ENCODE results near the gene AATF. TPM values are rescaled to one million over a fixed set of nuclear protein-coding genes. Genes with fewer than 3 reads are reported as not detected.

Gene AATF
- total RNA-seq, 1 experiment from 2014 or later, result 54.7 TPM

- in situ Hi-C loops (cut with HindIII; ENCODE audit: low sequenced_read_pairs), result loop anchor here (25.0 kb wide), 1 partner anchor 102 kb away; no protein-coding TSS in a partner anchor
- DNase-seq (ENCODE audit: low spot score), result peak; percentile 69
Measured at GRCh38 chr17:36939052-36939801, 9.5 kb upstream of the AATF start.

- in situ Hi-C loops (cut with HindIII; ENCODE audit: low sequenced_read_pairs), result loop anchor here (25.0 kb wide), 1 partner anchor 103 kb away; no protein-coding TSS in a partner anchor
- DNase-seq (ENCODE audit: low spot score), result peak; percentile 51
Measured at GRCh38 chr17:36939802-36940312, 8.9 kb upstream of the AATF start.

- in situ Hi-C loops (cut with HindIII; ENCODE audit: low sequenced_read_pairs), result loop anchor here (25.0 kb wide), 1 partner anchor 103 kb away; no protein-coding TSS in a partner anchor
- DNase-seq (ENCODE audit: low spot score), result peak; percentile 48
Measured at GRCh38 chr17:36940313-36941264, 8.2 kb upstream of the AATF start.

GRCh38 chr17:36941265-36942010 lies 7.3 kb upstream of the AATF start:
- peak; percentile 56 for DNase-seq (ENCODE audit: low spot score)
- in situ Hi-C loops (cut with HindIII; ENCODE audit: low sequenced_read_pairs), result loop anchor here (25.0 kb wide), 1 partner anchor 104 kb away; no protein-coding TSS in a partner anchor

GRCh38 chr17:36942019-36942599 lies 6.6 kb upstream of the AATF start:
- no peak for DNase-seq (ENCODE audit: low spot score)
- in situ Hi-C loops (cut with HindIII; ENCODE audit: low sequenced_read_pairs), result loop anchor here (25.0 kb wide), 1 partner anchor 105 kb away; no protein-coding TSS in a partner anchor

- DNase-seq (ENCODE audit: low spot score), result peak; percentile 9
- in situ Hi-C loops (cut with HindIII; ENCODE audit: low sequenced_read_pairs), result loop anchor here (25.0 kb wide), 1 partner anchor 105 kb away; no protein-coding TSS in a partner anchor
Measured at GRCh38 chr17:36942631-36943125, 6.1 kb upstream of the AATF start.

GRCh38 chr17:36943250-36944191 lies 5.2 kb upstream of the AATF start:
- in situ Hi-C loops (cut with HindIII; ENCODE audit: low sequenced_read_pairs), result loop anchor here (25.0 kb wide), 1 partner anchor 106 kb away; no protein-coding TSS in a partner anchor
- DNase-seq (ENCODE audit: low spot score), result peak; percentile 40

- in situ Hi-C loops (cut with HindIII; ENCODE audit: low sequenced_read_pairs), result loop anchor here (25.0 kb wide), 1 partner anchor 107 kb away; no protein-coding TSS in a partner anchor
- DNase-seq (ENCODE audit: low spot score), result peak; percentile 60
Measured at GRCh38 chr17:36944553-36944952, 4.2 kb upstream of the AATF start.

GRCh38 chr17:36945140-36945539 lies 3.6 kb upstream of the AATF start:
- in situ Hi-C loops (cut with HindIII; ENCODE audit: low sequenced_read_pairs), result loop anchor here (25.0 kb wide), 1 partner anchor 108 kb away; no protein-coding TSS in a partner anchor

GRCh38 chr17:36945959-36946725 lies 2.6 kb upstream of the AATF start:
- in situ Hi-C loops (cut with HindIII; ENCODE audit: low sequenced_read_pairs), result loop anchor here (25.0 kb wide), 1 partner anchor 109 kb away; no protein-coding TSS in a partner anchor
- peak; percentile 78 for DNase-seq (ENCODE audit: low spot score)

More at GRCh38 chr17:36945140-36945539, 3.6 kb upstream of the AATF start:
- DNase-seq (ENCODE audit: low spot score), result no peak

GRCh38 chr17:36946726-36947091 lies 2.0 kb upstream of the AATF start:
- DNase-seq (ENCODE audit: low spot score), result peak; percentile 16
- in situ Hi-C loops (cut with HindIII; ENCODE audit: low sequenced_read_pairs), result loop anchor here (25.0 kb wide), 1 partner anchor 109 kb away; no protein-coding TSS in a partner anchor

- DNase-seq (ENCODE audit: low spot score), result peak; percentile 76
- in situ Hi-C loops (cut with HindIII; ENCODE audit: low sequenced_read_pairs), result loop anchor here (25.0 kb wide), 1 partner anchor 111 kb away; no protein-coding TSS in a partner anchor
Measured at GRCh38 chr17:36947922-36948716, 635 bp upstream of the AATF start.

GRCh38 chr17:36949461-36949927 lies 740 bp downstream of the AATF start:
- DNase-seq (ENCODE audit: low spot score), result peak; percentile 50
- in situ Hi-C loops (cut with HindIII; ENCODE audit: low sequenced_read_pairs), result loop anchor here (25.0 kb wide), 1 partner anchor 112 kb away; no protein-coding TSS in a partner anchor

GRCh38 chr17:36950027-36950426 lies 1.3 kb downstream of the AATF start:
- no peak for DNase-seq (ENCODE audit: low spot score)
- in situ Hi-C loops (cut with HindIII; ENCODE audit: low sequenced_read_pairs), result no loop called here
